ENCODE results near the gene PELI3.
A peak's percentile ranks its signal among the peaks of the same experiment; 100 is the strongest.

The PELI3 gene

GRCh38 chr11:66478729-66479393 is 12.2 kb downstream of the PELI3 start:
- intact Hi-C loops (cut with DNase I; ENCODE audit: low total_unique reads), result loop anchor here (2.0 kb wide), 1 partner anchor 18 kb away; no protein-coding TSS in a partner anchor
- DNase-seq, result no peak
- Histone ChIP-seq H3K27ac (peak overlapping the region; percentile 84 to 97), H3K27me3 (no peaks in the 10 kb centered on the region), H3K4me1 (peaks cover 0 to 22% (median 15%) of the 10 kb centered on the region in 4 donors), H3K4me3 (peak overlapping the region; percentile 67 to 77), H3K36me3 (peaks cover 21 to 49% (median 21%) of the 10 kb centered on the region in 3 donors), H3K9me3 (no peaks in the 10 kb centered on the region)
- peak; percentile 60 to 68 for TF ChIP-seq CTCF (IDR thresholded peaks at IDR 0.05)

DNA sequence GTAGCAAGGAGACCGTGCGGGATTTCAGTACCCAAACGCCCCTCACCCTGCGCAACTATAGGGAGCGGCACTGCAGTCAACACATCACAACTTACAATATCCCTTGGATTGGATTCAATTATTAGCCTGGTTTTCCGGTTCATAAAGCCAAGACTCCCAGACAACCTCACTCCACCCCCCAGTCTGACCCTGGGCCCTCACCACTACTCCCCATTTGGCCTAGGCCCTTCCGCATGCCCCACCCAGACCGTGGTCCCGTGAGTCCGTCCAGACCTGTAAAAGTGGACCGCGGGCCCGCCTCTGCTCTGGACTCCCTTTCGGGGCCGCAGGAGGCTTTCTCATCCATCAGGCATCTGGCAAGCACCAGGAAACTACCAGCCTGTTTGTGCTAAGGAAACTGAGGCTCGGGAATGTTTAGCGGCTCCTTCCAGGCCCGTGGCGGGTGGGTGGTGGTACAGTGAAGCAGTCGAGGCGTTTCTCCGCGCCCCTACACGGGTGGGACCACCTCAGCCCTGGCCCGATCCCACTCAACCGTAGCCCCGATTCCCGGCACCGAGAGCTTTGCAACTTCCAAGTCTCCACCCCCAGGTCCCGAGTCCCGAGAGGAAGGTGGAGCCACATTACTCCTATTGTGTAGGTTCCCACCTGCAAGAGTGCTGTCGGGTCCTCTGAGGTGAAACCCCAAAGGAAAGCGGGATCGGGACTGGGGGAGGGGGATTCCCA is 12.8 kb downstream of the PELI3 start:
- Histone ChIP-seq H3K4me1 (peaks cover 0 to 22% (median 15%) of the 10 kb centered on the region in 4 donors), H3K27ac (peak overlapping the region; percentile 84 to 97), H3K27me3 (no peaks in the 10 kb centered on the region), H3K9me3 (no peaks in the 10 kb centered on the region), H3K4me3 (peak overlapping the region; percentile 67 to 77), H3K36me3 (peaks cover 14 to 49% (median 14%) of the 10 kb centered on the region in 3 donors)
- TF ChIP-seq CTCF (IDR thresholded peaks at IDR 0.05), result no peak
- DNase-seq, result peak; percentile 58 to 79
- intact Hi-C loops (cut with DNase I; ENCODE audit: low total_unique reads), result loop anchor here (2.0 kb wide), 1 partner anchor 19 kb away; no protein-coding TSS in a partner anchor

DNA sequence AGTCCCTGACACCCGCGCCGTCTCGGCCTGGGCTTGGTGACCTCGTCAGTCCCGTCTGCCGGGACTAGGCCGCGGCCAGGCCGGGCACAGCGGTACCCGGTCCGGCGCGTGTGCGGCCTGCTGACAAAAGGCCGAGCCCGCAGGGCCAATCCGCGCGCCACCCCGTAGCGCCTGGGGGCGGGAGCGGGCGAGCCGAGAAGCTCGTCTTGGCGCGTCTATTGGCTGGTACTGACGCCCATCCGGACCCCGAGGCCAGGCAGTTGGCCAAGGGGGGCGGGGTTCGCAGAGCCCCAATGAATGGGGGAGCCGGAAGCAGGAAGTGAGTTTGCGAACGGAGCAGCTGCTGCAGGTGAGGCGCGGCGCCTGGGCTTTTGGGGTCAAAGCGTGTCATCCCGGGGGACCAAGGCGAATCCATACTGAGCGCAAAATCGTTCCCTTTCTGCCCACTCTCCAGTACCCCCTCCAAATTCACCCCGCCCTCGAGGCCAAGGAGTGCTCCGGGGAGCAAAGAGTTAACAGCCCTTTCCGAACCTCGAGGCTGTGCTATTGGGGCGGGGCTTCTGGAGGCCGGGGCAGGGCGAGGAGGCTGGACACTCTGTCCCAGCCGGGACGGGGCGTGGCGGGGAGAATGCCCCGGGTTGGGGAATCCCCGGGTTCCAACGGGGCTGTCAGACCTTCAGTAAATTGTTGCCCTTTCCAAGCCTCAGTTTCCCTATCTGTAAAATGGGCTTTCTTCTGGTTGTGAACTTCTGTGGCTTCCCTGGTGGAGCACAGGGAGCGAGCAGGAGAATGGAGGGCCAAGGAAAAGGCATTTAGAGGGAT is 13.6 kb downstream of the PELI3 start, which contains the start of gene DPP3:
Gene DPP3, plus strand, starts transcription at position 318 of the 822 bp plus-strand sequence. CDS start 1,767 bp downstream, outside the sequence.
- peak within 1 kb of the TSS; percentile 84 to 97 for H3K27ac ChIP-seq
- H3K4me3 ChIP-seq, result peak within 1 kb of the TSS; percentile 67 to 77
- H3K36me3 ChIP-seq, result peaks cover 6 to 49% (median 10%) of the 10 kb centered on the region in 3 donors
- TF ChIP-seq CTCF (IDR thresholded peaks at IDR 0.05), result no peak
- H3K4me1 ChIP-seq, result peaks cover 0 to 22% (median 15%) of the 10 kb centered on the region in 4 donors
- peak; percentile 96 to 99 for DNase-seq
- no peaks in the 10 kb centered on the region for H3K9me3 ChIP-seq
- intact Hi-C loops (cut with DNase I; ENCODE audit: low total_unique reads), result no loop called here
- H3K27me3 ChIP-seq, result no peaks in the 10 kb centered on the region

- no peak overlapping the region for H3K27ac ChIP-seq
- H3K4me1 ChIP-seq, result peaks cover 0 to 10% (median 8%) of the 10 kb centered on the region in 4 donors
- H3K4me3 ChIP-seq, result no peak overlapping the region
- intact Hi-C loops (cut with DNase I; ENCODE audit: low total_unique reads), result no loop called here
- TF ChIP-seq CTCF (IDR thresholded peaks at IDR 0.05), result no peak
- peaks cover 0 to 73% (median 16%) of the 10 kb centered on the region in 3 donors for H3K36me3 ChIP-seq
- no peaks in the 10 kb centered on the region for H3K27me3 ChIP-seq
- DNase-seq, result no peak
- H3K9me3 ChIP-seq, result no peaks in the 10 kb centered on the region
Observed at GRCh38 chr11:66484806-66485380, 18.2 kb downstream of the PELI3 start.

- no peak overlapping the region for H3K4me3 ChIP-seq
- no peak for TF ChIP-seq CTCF (IDR thresholded peaks at IDR 0.05)
- H3K36me3 ChIP-seq, result peaks cover 9 to 92% (median 44%) of the 10 kb centered on the region in 3 donors
- intact Hi-C loops (cut with DNase I; ENCODE audit: low total_unique reads), result no loop called here
- H3K4me1 ChIP-seq, result no peaks in the 10 kb centered on the region
- H3K27ac ChIP-seq, result no peak overlapping the region
- H3K9me3 ChIP-seq, result no peaks in the 10 kb centered on the region
- DNase-seq, result no peak
- H3K27me3 ChIP-seq, result no peaks in the 10 kb centered on the region
Observed at GRCh38 chr11:66488957-66489356, 22.3 kb downstream of the PELI3 start.

Measured in tibial artery (tissue), 4 donors.